Stimulated activated CD4-positive, alpha-beta T cell treated with anti-CD3 and anti-CD28 coated beads, Interleukin-15, amount 100 ng/mL, for 24 hours (primary cell): ENCODE results near the gene ZNF428.
"Not testable (repeated sequence)": the region's sequence is repeated elsewhere in the genome, so short reads cannot be mapped to it uniquely, and the experiment has no call there.

Experiments used
- DNase-seq: peaks from one replicate; pipeline ENCODE4 v3.0.0-alpha.2; 2020

Gene ZNF428

DNA sequence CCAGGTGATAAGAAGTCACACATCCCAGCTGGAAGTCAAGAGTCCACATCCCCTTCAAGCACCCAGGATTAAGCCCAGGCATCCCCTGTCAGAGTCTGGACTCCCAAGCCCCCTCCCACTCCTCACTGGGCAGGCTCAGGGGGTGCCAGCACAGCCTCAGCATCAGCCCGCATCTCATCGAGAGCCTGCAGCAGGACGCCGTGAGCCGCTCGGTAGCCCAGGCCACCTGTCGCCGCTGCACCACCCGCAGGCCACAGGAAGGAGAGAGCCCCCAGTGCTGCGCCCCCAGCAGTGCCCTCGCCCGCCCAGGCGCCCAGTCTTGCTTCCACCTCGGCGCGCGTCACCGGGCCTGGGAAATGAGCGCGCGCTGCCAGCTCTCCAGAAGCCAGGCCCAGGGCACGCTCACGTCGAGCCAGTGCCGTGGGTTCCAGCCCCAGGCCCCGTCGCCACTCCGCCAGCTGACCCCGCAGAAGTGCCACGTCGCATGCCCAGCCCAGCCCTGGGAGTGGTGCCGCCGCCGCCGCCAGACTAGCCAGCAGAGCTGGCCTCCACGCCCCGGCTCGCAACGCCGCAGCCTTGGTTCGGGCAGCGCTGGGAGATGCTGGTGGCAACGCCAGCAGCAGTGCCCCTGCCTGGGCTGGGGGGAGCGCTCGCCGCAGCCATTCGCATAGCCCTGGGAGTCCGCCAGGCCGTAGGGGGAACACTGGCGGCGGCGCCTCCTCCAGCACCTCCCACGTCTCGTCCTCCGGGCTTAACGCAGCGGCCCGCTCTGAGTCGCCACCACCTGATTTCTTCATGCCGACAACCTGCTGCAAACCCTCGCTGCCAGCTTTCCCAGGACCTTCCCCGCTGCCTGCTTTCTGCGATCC lies 27.3 kb downstream of the ZNF428 start:
- DNase-seq: no peak

DNA sequence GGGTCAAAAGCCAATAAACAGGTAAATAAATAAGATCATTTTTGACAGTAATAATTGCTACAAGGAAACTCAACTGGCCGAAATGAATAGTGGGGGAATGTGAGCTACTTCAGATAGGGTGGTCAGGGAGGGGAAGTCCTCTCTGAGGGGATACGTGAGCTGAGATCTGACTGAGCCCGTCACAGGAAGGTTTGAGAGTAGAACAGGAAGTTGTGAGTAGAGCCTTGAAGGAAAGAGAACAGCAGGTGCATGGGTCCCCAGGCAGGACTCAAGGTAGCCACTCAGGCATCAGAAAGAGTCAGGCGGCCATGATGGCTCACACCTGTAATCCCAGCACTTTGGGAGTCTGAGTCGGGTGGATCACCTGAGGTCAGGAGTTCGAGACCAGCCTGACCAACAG lies 29.8 kb downstream of the ZNF428 start:
- no peak for DNase-seq

DNA sequence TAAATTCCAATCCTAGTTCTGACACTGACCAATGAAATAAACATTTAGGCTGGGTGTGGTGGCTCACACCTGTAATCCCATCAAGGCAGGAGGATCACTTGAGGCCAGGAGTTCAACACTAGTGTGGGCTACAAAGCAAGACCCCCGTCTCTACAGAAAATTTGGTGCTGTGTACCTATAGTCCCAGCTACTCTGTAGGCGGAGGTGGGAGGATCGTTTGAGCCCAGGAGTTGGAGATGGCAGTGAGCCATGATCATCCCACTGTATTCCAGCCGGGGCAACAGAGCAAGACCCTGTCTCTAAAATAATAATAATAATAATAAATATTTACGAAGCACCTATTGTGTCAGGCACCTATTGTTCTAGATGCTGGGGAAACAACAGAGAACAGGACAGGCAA lies 30.2 kb downstream of the ZNF428 start:
- DNase-seq: no peak

DNA sequence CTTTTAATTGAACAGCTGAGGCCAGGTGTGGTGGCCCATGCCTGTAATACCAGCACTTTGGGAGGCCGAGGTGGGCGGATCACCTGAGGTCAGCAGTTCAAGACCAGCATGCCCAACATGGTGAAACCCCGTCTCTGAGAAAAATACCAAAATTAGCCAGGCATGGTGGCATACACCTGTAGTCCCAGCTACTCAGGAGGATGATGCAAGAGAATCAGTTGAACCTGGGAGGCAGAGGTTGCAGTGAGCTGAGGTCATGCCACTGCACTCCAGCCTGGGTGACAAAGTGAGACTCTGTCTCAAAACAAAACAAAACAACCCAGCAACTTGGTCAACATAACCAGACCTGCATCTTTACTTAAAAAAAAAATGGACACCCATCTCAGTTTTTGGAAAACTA lies 32.4 kb downstream of the ZNF428 start:
- DNase-seq: not testable (repeated sequence)

DNA sequence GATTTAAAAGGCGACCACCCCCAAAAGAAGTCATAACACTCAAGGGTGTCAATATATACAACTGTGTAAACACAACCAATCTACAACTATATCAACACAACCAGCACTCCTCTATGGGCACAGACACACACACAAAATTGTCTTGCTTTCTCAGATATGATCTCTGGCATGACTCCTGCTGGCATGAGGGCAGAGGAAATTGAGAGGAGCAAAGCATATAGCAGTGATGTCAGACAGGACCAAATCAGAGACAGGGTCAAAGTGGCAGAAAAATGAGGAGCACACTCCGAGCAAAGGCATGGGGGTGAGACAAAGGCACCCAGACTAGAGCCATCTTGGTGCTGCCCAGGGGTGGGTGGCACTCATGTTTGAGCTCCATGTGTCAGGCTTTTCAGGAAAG lies 33.1 kb downstream of the ZNF428 start:
- no peak for DNase-seq

DNA sequence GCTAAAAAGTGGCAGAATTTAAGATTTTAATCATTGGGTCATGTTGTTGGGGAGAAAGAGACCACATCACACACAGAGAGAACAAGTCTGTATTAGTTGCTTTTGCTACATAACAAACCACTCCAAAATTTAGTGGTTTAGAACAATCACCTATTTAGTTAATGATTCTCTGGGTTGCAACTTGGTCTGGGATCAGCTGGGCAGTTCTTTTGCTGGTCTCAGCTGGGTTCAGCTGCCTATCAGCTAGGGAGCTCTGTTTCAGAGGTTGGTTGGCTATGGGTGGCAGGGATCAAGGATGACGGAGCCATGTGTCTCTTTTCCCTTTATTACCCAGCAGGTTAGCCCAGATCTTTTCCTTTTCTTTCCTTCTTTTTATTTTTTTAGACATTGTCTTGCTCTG lies 34.9 kb downstream of the ZNF428 start:
- DNase-seq: no peak

DNA sequence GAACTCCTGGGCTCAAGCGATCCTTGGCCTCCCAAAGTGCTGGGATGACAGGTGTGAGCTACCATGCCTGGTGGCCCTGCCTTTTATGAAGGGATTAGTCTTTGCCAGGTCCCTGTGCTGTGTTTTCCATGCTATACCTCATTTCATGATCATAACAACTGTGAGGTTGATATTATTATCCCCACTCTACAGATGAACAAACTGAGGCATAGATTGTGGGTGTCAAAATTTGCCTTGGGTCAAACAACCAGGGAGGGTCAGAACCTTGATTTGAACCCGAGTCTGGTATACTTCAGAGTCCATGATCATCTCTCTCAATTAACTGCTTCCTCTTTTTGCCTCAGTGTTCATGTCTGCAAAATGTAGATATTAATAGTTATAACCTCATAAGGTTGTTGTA lies 36.9 kb downstream of the ZNF428 start:
- DNase-seq: no peak

DNA sequence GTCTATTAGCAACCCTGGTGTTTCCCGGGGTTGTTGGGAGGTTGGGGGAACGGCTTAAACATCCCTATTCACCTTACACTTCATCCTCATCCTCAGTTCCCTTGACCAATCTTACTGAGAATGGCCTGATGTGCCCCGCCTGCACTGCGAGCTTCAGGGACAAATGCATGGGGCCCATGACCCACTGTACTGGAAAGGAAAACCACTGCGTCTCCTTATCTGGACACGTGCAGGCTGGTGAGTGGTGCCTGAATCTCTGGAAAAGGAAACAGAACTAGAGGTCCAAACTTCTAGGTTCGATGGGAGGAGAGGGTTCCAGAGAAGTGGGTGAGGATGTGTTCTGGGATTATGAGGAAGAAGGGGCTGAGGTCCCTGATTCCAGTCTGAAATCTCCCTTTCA lies 38.0 kb downstream of the ZNF428 start:
- DNase-seq: no peak

DNA sequence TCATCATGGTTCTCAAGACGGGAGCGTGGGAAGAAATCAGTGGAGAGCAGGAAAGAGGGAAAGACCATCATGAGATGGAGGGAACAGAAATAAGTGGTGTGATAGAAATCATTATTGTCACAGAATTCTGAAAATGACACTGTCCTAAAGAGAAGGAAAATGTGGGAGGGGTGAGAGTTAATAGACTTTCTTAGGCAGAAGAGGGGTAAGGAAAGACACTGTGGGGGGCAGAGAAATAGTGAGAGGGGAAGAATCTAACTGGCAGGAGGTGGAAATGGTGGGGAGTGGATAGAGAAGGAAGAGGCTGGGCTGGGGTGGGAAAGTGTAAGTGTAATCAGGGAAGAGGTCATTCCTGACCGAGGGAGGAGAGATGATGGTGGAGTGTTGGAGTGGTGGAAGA lies 40.6 kb downstream of the ZNF428 start:
- DNase-seq: no peak

DNA sequence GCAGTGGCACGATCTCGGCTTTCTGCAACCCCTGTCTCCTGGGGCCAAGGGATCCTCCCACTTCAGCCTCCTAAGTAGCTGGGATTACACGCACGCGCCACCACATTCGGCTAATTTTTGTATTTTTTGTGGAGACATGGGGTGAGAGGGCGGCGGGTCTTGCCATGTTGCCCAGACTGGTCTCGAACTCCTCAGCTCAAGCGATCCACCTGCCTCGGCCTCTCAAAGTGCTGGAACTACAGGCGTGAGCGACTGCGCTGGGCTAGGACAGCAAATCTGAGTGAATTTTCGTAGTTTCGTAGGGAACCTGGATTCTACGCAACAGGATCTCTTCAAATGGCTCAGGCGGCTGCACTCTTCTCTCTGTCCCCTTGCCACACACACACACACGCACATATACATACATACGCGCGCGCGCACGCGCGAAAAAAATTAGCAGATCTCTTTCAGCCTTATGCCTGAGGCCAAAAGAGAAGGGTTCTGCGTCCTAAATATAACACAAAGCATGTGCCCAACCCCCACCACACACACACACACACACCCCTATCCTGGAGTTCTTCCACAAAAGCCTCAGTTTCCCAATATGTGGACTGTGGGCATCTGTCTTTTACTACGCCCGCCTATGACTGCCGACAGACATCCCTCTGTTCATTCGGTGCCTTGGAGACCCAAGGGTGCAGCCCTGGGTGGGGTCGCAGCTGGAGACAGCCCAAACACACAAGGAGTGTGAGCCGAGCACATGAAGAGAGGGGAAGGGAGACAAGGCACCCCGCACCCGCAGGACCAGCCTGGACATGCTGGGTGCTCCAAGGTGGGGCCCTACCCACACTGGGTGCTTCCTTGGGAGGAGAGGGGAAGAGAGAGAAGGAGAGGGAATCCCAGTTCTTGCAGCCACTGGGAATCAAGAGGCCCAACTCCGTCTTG lies 43.2 kb downstream of the ZNF428 start:
- DNase-seq: no peak

DNA sequence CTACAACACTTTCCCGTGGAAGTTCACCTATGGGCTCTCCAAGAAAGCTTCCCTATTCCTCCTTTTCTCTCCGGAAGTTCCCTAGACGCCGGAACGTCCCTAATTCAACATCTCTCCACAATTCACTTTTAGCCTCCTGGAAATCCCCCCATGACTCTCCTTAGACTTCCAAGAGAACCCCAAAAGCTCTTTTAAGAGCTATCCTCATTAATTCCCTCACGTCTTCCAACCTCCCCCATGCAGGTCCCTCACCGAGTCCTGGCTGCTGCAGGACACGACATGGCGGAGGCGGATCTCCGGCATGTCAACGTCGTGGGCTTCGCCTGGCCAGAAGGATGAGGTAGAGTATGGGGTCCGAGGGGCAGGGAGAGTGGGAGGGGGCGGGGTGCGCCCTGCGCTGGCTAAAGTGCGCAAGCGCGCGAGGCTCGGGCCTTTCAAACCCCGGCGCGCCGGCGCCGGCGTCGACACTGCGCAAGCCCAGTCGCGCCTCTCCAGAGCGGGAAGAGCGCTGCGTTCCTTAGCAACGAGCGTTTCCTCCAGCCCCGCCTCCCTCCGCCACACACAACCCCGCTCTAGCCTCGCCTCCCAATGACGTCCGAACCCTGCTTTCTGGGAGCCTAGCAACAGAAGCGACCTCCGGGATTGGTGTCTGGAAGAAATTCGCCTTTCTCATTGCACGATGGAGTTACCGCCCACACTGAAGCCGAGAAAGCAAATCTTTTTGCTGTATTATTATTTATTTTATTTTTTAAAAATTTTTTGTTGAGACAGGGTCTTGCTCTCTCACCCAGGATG lies 44.1 kb downstream of the ZNF428 start, which contains the start of the genes PINLYP and XRCC1:
Gene PINLYP, plus strand, starts transcription at position 646 of the 795 bp plus-strand sequence. CDS start 1,391 bp downstream, outside the sequence.
Gene XRCC1, minus strand, starts transcription at position 372 of the 795 bp plus-strand sequence. Its CDS starts 69 bp downstream, at position 303.
- peak; percentile 98 for DNase-seq

DNA sequence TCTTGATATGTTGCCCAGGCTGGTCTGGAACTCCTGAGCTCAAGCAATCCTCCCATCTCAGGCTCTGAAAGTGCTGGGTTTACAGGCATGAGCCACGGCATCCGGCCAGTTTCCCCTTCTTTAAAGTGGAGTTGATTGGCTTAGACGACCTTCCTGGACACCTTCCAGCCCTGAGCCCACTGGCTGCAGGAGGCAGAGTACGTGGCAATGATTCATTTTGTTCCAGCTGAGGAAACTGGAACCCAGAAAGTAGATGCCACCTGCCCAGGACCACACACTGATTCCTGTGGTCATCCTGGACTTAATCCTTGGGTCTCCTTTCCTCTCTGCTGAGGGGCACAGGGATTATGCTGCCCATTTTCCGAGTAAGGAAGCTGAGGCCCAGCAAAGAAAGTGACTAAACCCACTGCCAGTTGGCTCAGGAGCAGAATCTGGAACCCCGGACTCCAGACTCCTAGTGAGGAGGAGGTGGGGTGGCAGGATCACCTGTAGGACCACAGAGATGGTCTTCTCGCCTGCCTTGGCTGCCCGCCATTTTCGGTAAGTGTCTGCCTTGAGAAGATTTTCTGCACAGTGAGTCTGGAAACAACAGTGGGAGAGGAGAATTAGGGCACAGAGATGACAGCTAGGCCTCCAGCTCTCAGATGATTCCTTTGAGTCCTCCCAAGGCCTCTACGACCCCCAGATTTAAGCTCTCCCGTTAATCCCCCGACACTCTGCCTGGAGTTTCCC lies 44.8 kb downstream of the ZNF428 start:
- no peak for DNase-seq

DNA sequence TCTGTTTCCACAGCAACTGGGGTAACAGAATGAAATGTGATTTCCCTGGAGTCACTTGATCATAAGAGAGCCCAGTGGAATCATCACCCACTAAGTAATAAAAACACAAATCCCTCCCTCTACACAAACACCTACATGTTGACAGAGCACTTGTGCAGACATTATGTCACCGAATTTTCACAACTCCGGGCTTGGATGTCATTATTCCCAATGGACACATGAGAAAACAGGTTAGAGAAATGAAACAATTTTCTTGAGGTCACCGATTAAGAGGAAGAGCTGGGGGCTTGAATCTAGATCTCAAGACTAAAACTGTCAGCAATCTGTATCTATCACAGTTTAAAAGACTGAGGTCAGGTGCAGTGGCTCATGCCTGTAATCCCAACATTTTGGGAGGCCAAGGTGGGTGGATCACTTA lies 47.2 kb downstream of the ZNF428 start:
- DNase-seq: no peak

DNA sequence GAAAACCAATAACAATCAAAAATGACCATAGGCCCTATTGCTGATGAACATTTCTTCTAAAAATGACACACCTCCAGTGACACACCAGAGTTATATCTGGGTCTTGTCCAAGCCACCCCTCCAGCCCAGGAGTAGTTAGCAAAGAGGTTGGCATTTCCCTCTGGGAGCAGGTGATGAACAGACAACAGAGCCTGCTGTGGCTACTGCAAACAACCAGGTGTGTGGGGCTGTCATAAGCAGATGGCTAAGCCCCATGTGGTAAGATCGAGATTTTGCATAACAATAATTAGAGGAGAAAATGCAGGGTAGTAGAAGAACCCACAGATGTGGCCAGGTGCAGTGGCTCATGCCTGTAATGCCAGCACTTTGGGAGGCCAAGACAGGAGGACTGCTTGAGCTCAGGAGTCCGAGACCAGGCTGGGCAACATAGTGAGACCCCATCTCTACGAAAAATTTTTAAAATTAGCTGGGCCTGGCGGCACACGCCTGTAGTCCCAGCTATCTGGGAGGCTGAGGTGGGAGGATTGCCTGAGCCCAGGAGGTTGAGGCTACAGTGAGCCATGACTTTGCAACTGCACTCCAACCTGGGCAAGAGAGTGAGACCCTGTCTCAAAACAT lies 49.1 kb downstream of the ZNF428 start:
- no peak for DNase-seq

DNA sequence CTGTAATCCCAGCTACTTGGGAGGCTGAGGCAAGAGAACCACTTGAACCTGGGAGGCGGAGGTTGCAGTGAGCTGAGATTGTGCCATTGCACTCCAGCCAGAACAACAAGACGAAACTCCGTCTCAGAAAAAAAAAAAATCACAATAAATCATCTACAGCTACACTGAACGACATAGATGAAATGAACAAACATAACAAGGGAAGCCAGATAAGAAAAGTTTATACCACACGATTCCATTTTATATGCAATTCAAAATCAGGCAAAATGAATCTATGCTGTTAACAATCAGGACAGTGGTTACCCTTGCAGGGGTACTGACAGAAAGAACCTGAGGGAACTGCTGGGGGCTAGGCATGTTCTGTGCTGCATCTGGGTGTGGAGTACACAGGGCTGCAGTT lies 49.8 kb downstream of the ZNF428 start:
- no peak for DNase-seq

DNA sequence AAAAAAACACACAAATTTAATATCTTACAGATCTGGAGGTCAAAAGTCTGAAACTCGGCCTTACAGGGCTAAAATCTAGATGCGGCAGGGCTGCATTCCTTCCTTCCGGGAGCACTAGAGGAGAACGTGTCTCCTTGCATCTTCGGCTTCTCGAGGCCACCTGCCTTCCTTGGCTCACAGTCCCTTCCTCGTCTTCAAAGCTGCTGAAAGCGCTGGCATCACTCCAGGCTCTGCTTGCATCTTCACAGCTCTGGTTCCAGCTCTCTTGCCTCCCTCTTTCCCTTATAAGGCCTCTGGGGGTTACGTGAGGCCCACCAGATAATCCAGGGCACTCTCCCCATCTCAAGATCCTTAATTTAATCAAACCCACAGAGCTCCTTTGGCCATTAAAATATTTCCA lies 54.6 kb downstream of the ZNF428 start:
- no peak for DNase-seq

DNA sequence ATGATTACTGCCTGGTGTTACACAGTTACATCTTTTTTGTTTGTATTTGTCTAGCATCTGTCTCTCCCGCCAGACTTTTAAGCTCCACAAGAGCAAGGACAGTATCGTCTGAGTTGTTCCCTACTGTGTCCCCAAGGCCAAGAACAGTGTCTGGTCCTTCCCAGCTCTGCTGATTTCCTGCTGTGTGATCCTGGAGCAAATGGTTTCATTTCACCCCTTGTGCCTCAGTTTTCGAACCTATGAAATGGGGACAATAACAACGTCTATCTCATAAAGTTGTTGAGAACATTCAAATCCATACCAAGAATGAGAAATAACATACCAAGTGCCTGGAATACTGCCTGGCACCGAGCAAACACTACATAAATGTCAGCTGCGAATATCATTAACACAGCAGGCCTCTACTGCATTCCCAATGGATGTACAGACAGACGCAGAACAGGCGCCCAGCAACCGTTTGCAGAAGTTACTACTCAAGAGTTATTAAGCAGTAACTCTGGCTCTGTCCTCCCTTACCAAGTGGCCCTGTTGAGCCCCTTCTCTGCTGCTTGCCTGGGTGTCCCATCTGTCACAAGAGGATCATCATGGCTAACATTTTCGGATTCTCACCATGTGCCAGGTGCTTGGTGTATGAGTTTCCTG lies 55.5 kb downstream of the ZNF428 start:
- no peak for DNase-seq

DNA sequence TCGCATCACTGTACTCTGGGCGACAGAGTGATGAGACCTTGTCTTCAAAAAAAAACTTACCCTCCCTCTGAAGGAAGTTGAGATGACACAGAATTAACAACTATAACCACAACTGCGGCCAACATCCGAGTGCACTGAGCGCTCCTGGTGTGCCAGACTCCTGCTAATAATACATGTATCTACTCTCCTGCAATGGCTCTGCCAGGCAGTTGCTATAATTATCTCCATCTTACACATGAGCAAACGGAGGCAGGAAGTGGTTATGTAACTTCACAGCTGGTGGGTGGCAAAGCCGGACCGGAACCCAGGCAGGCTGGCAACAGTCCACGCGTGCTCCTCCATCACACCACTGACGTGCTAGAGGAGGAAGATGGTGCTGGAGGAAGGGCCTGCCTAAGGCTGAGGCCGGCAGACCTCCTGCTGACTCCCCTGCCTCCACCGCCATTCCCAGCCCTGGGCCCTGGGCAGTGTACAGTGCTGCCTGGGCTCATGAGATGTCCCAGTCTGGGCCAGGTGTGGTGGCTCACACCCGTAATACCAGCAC lies 56.7 kb downstream of the ZNF428 start:
- DNase-seq: peak; percentile 73

DNA sequence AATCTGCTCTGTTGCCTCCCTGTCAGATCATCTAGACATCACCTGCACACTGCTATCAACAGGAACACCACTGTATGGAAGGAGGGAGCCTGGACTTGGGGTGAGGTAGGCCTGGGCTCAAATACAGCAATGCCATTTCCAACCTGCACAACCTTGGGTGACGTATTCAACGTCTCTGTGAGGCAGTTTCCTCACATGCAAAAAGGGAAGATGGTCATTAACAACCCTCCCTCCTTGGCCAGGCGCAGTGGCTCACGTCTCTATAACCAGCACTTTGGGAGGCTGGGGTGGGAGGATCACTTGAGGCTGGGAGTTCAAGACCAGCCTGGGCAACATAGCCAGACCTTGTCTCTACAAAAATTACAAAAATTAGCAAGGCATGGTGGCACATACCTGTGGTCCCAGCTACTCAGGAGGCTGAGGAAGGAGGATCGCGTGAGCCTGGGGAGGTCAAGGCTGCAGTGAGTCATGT lies 57.2 kb downstream of the ZNF428 start:
- DNase-seq: no peak

DNA sequence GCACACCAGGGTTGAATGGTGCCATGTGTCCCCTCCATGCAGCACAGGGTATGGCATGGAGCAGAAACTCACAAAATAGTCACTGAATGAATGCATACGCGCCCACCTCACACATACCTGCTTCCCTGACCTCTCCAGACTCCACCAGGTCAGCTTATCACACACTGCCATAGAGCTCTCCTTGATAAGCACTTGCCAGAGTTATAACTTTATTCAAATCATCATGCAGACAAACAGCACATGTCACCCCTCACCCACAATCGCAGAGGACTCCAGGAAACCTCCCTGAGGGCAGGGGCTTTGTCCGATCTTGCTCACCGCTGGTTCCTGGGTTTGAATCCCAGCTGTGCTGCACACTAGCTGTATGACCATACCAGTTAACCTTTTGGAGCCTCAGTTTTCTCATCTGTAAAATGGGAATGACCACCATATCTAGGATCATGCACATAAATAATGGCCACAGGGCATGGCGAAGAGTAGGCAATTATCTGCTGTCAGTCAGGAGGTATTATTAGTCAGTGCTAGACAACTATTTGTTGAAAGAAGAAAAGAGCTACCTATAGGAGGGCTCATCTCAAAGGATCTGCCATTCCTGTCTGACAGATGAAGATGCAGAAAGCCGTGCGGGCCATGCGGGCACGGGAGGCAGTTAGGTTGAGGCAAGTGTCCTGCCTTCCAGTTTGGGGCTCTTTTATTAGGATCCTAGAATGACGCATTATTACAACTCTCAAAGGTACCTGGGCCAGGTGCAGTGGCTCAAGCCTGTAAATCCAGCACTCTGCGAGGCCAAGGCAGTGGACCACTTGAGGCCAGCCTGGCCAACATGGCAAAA lies 58.1 kb downstream of the ZNF428 start:
- no peak for DNase-seq
